Activated naive CD8-positive, alpha-beta T cell treated with anti-CD3 and anti-CD28 coated beads for 36 hours (primary cell): ENCODE data around the gene MTG1. TPM values are rescaled to one million over a fixed set of nuclear protein-coding genes. Genes with fewer than 3 reads are reported as not detected.

Experiments
- DNase-seq: peaks from one replicate; pipeline ENCODE4 v3.0.0; 2021
- H3K27ac Mint-ChIP-seq: one replicate; pipeline ENCODE4 v1.8.0; 2022; ENCODE audit warnings: mild to moderate bottlenecking, moderate library complexity, mixed read lengths
- H3K27me3 Mint-ChIP-seq: one replicate; pipeline ENCODE4 v1.8.0; 2022; ENCODE audit warnings: mild to moderate bottlenecking, mixed read lengths
- H3K36me3 Mint-ChIP-seq: one replicate; pipeline ENCODE4 v1.8.0; 2021; ENCODE audit warnings: mild to moderate bottlenecking, mixed read lengths
- H3K4me1 Mint-ChIP-seq: one replicate; pipeline ENCODE4 v1.8.0; 2021; ENCODE audit warnings: mixed read lengths
- H3K4me3 Mint-ChIP-seq: one replicate; pipeline ENCODE4 v1.8.0; 2022; ENCODE audit warnings: mild to moderate bottlenecking, moderate library complexity, mixed read lengths
- H3K9me3 Mint-ChIP-seq: one replicate; pipeline ENCODE4 v1.8.0; 2022; ENCODE audit warnings: mixed read lengths
- total RNA-seq, 2 experiments: library from RNA; stranded (reverse); gene quantifications; one replicate each; pipeline ENCODE4 v1.2.3, GENCODE V29; 2021

Gene MTG1
- 10 to 100 TPM; 50.2 to 51.6 TPM for total RNA-seq

DNA sequence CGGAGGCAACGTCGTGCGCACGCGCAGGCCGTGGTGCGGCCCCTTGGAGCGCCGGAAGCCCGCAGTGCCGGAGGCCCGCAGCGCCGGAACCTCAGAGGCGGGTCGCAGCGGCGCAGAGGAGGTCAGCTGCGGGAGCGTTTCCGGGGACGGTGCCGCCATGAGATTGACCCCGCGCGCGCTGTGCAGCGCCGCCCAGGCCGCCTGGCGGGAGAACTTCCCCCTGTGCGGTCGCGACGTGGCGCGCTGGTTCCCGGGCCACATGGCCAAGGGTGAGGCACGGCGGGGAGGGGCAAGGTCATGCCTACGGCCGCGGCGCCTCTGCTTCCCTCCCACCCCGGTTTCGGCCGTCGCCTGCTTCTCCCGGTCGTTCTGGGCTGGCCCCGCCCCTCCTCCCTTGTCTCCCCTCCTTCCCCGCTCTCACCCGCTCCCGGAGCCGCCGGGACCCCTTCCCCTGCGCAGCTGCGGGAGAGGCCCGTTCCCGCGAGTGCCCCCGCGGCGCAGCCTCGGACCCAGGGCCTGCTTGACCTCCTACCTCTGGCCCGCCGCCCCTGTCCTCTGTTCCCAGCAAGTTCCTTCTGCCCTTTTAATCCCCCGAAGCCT lies at the start of gene MTG1:
Gene MTG1, plus strand, starts transcription at position 94 of the 600 bp plus-strand sequence. Its CDS starts 64 bp downstream, at position 158.
- H3K36me3 Mint-ChIP-seq = peaks cover 30% of the 10 kb centered on the region
- no peaks in the 10 kb centered on the region for H3K9me3 Mint-ChIP-seq
- DNase-seq = peak; percentile 97
- H3K27ac Mint-ChIP-seq = peak within 1 kb of the TSS; percentile 96
- peaks cover 44% of the 10 kb centered on the region for H3K4me1 Mint-ChIP-seq
- peak within 1 kb of the TSS; percentile 93 for H3K4me3 Mint-ChIP-seq
- no peaks in the 10 kb centered on the region for H3K27me3 Mint-ChIP-seq

- no peaks in the 10 kb centered on the region for H3K36me3 Mint-ChIP-seq
- H3K4me3 Mint-ChIP-seq = no peak overlapping the region
- no peak overlapping the region for H3K27ac Mint-ChIP-seq
- H3K9me3 Mint-ChIP-seq = no peaks in the 10 kb centered on the region
- no peak for DNase-seq
- no peaks in the 10 kb centered on the region for H3K4me1 Mint-ChIP-seq
- H3K27me3 Mint-ChIP-seq = peaks cover 44% of the 10 kb centered on the region
Measured at GRCh38 chr10:133344236-133344635, 49.7 kb upstream of the MTG1 start.

DNA sequence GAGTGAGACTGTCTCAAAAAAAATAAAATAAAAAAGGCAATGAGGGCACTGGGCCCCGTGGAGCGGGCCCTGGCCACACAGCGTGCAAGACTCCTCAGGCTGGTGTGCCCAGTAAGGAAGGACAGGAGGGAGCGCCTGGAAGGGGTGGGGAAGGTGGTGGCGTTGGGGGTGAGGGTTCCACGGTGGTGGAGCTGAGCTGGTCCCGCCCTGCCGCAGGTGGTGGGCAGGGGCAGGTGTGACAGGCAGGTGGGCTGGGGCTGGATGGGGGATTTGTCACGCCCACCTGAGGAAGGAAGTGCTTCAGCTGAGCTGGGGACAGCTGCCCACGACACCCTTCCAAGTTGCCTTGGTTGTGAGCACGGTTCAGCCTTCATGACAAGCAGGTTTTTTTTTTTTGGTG lies 47.5 kb upstream of the MTG1 start:
- Mint-ChIP-seq H3K4me3 (no peak overlapping the region), H3K27ac (no peak overlapping the region)
- DNase-seq = no peak

GRCh38 chr10:133347710-133348517 lies 46.0 kb upstream of the MTG1 start:
- Mint-ChIP-seq H3K27ac (no peak overlapping the region), H3K9me3 (no peaks in the 10 kb centered on the region), H3K4me1 (no peaks in the 10 kb centered on the region), H3K27me3 (peaks cover 41% of the 10 kb centered on the region), H3K4me3 (no peak overlapping the region), H3K36me3 (no peaks in the 10 kb centered on the region)
- DNase-seq = no peak

More for the DNA sequence above, 47.5 kb upstream of the MTG1 start:
- no peaks in the 10 kb centered on the region for H3K36me3 Mint-ChIP-seq
- no peaks in the 10 kb centered on the region for H3K4me1 Mint-ChIP-seq
- H3K9me3 Mint-ChIP-seq = no peaks in the 10 kb centered on the region
- peaks cover 44% of the 10 kb centered on the region for H3K27me3 Mint-ChIP-seq

DNA sequence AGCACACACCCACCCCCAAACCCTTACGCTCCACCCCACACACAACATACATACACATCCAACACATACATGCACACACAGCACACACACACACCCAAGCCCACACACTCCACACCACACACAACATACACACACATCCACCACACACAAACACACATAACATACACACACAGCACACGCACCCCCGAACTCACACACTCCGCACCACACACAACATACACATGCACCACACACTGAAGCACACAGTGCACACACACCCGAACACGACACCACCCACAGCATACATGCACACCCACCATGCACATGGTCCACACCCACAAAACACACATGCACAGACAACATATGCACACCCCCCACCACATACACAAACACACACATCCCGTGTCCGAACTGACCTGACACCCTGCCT lies 44.8 kb upstream of the MTG1 start:
- Mint-ChIP-seq H3K27me3 (peaks cover 33% of the 10 kb centered on the region), H3K4me3 (no peak overlapping the region), H3K9me3 (no peaks in the 10 kb centered on the region), H3K27ac (no peak overlapping the region), H3K4me1 (no peaks in the 10 kb centered on the region), H3K36me3 (no peaks in the 10 kb centered on the region)
- no peak for DNase-seq

GRCh38 chr10:133349577-133350011 lies 44.4 kb upstream of the MTG1 start:
- no peak overlapping the region for H3K27ac Mint-ChIP-seq

DNA sequence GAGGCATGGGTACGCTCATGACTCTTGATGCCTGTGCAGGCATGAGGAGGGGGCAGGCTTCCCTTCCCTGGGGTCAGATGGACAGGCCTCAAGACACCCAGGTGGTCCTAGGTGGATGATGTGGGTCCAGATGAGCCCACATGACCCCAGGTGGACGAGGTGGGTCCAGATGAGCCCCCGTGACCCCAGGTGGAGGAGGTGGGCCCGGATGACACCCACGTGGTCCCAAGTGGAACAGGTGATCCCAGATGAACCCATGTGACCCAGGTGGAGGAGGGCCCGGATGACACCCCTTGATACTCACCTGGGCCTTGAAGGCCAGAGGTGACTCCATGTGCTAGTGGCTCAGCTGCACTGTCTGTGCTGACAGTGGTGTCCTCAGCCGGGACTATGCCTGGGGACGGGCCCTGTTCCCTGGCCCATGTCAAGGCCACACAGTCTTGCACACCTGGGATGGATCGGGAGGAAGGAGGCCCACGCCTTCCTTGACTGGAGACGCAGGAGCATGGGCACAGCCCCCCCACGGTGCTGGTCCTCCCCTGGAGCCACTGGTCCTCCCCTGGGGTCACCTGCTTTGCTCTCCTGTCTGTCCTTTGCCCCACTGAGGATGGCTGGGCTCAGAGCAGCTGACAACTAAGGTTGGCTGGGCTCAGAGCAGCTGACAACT lies 43.5 kb upstream of the MTG1 start:
- Mint-ChIP-seq H3K27me3 (peaks cover 21% of the 10 kb centered on the region), H3K4me3 (no peak overlapping the region), H3K36me3 (no peaks in the 10 kb centered on the region), H3K4me1 (no peaks in the 10 kb centered on the region), H3K9me3 (no peaks in the 10 kb centered on the region), H3K27ac (no peak overlapping the region)
- no peak for DNase-seq

More at GRCh38 chr10:133349577-133350011, 44.4 kb upstream of the MTG1 start:
- no peak overlapping the region for H3K4me3 Mint-ChIP-seq
- no peaks in the 10 kb centered on the region for H3K9me3 Mint-ChIP-seq
- no peak for DNase-seq
- peaks cover 29% of the 10 kb centered on the region for H3K27me3 Mint-ChIP-seq
- no peaks in the 10 kb centered on the region for H3K4me1 Mint-ChIP-seq
- no peaks in the 10 kb centered on the region for H3K36me3 Mint-ChIP-seq

DNA sequence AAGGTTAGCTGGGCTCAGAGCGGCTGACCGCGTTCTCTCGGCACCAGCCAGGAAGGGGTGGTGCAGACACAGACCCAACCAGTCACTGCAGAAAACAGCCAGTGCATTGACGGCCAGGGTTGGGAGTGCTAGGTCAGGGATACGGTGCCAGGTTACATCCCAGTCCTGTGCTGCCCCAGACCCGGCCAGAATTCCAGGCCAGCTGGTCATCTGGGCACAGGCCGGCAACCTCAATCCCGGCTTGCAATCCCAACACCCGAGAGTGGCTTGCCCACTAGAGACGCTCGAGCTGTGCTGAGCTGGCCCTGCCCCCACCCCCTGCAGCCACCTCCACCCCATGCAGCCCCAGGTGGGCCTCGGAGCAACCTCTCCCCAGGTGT lies 43.0 kb upstream of the MTG1 start:
- Mint-ChIP-seq H3K27ac (no peak overlapping the region), H3K9me3 (no peaks in the 10 kb centered on the region), H3K4me1 (no peaks in the 10 kb centered on the region), H3K36me3 (peaks cover under 1% of the 10 kb centered on the region), H3K27me3 (peaks cover 16% of the 10 kb centered on the region), H3K4me3 (no peak overlapping the region)
- no peak for DNase-seq

- Mint-ChIP-seq H3K27me3 (peaks cover 9% of the 10 kb centered on the region), H3K4me3 (no peak overlapping the region), H3K9me3 (no peaks in the 10 kb centered on the region), H3K27ac (no peak overlapping the region), H3K36me3 (peaks cover 3% of the 10 kb centered on the region), H3K4me1 (no peaks in the 10 kb centered on the region)
- no peak for DNase-seq
Measured at GRCh38 chr10:133351408-133352318, 42.3 kb upstream of the MTG1 start.

DNA sequence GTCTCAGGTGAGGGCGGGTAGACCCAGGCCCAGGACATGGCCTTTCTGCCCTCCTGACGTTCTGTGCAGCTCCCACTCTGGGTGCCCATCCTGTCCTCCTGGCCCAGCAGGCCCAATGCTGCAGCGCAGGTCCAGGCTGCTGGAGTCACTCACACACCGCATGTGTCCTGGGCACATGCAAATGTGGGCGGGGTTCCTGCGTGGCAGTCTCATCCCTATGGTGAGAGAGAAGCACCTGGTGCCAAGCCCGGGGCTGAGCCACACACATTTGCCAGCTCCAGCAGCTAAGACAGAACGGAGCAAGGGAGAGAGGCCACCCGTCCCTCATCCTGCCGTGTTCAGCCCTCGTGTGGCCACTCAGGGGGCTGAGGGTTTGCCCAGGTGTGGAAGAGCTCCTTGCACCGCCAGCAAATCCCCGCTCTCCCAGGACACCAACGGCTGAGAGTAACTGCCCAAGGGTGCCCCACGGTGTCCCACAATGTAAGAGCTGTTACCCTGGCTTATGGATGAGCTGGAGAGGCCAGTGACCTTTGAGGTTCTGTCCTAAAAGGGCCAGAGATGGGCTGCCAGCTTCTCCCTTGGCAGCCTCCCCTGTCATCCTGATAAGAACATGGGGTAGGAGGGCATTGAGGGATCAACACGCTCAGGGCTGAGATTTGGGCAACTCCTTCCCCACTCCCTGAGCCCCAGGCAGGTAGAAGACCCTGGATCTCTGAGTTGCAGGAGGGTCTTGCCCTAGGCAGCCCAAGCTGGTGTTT lies 40.6 kb upstream of the MTG1 start:
- Mint-ChIP-seq H3K4me3 (no peak overlapping the region), H3K9me3 (no peaks in the 10 kb centered on the region), H3K27me3 (peaks cover 5% of the 10 kb centered on the region), H3K27ac (no peak overlapping the region), H3K36me3 (peaks cover 3% of the 10 kb centered on the region), H3K4me1 (no peaks in the 10 kb centered on the region)
- no peak for DNase-seq

- DNase-seq = no peak
- Mint-ChIP-seq H3K36me3 (peaks cover 3% of the 10 kb centered on the region), H3K27ac (no peak overlapping the region), H3K4me1 (no peaks in the 10 kb centered on the region), H3K4me3 (no peak overlapping the region), H3K9me3 (no peaks in the 10 kb centered on the region), H3K27me3 (peaks cover 3% of the 10 kb centered on the region)
Measured at GRCh38 chr10:133353988-133354605, 39.9 kb upstream of the MTG1 start.

DNA sequence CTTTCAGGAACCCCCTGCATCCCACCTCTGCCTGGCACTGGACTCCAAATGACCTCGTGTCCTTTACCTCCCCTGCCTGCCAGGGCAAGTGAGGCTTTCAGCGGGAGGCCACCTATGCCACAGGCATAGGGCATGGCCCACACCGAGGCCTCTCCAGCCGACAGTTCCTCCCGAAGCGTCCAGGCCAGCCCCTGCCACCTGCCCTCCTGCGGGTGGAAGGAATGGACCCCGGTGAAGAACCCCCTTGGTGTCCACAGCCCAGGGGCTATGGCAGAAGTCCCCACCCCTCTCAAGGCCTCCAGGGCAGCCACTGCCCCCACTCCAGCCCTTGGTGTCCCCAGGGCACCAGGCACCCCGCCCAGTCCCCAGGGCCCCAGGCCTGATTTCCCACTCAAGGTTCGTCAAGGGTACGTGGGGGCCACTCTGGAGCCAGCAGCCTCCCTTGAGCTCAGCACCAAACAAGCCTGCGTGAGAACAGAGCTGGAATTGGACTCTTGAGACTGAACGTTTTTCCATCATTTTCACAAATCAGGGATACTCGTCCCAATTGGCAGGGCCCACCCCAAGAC lies 39.2 kb upstream of the MTG1 start:
- H3K4me3 Mint-ChIP-seq = no peak overlapping the region
- no peaks in the 10 kb centered on the region for H3K9me3 Mint-ChIP-seq
- DNase-seq = no peak
- no peak overlapping the region for H3K27ac Mint-ChIP-seq
- peaks cover 3% of the 10 kb centered on the region for H3K36me3 Mint-ChIP-seq
- no peaks in the 10 kb centered on the region for H3K27me3 Mint-ChIP-seq
- no peaks in the 10 kb centered on the region for H3K4me1 Mint-ChIP-seq

- DNase-seq = no peak
- H3K27me3 Mint-ChIP-seq = no peaks in the 10 kb centered on the region
- H3K9me3 Mint-ChIP-seq = no peaks in the 10 kb centered on the region
- H3K4me1 Mint-ChIP-seq = no peaks in the 10 kb centered on the region
- H3K27ac Mint-ChIP-seq = no peak overlapping the region
- H3K36me3 Mint-ChIP-seq = peaks cover 3% of the 10 kb centered on the region
- no peak overlapping the region for H3K4me3 Mint-ChIP-seq
Measured at GRCh38 chr10:133355266-133355665, 38.7 kb upstream of the MTG1 start.
